Measurements from ENCODE around the gene M1AP. TPM values are rescaled to one million over a fixed set of nuclear protein-coding genes. Genes with fewer than 3 reads are reported as not detected.
A peak's percentile ranks its signal among the peaks of the same experiment; 100 is the strongest.

The M1AP gene
- 4.6 TPM for total RNA-seq

GRCh38 chr2:74648009-74648443 lies at the start of gene M1AP:
Gene M1AP, minus strand, starts transcription at chr2:74648330. Its CDS starts 8,055 bp downstream, at chr2:74640275.
- DNase-seq: peak; percentile 11

GRCh38 chr2:74696829-74697228 lies 48.7 kb upstream of the M1AP start:
- DNase-seq: no peak

- no peak for DNase-seq
Measured at GRCh38 chr2:74695663-74696062, 47.5 kb upstream of the M1AP start.

- no peak for DNase-seq
Measured at GRCh38 chr2:74694281-74694680, 46.2 kb upstream of the M1AP start.

- no peak for DNase-seq
Measured at GRCh38 chr2:74693668-74694067, 45.5 kb upstream of the M1AP start.

- DNase-seq: no peak
Measured at GRCh38 chr2:74693213-74693612, 45.1 kb upstream of the M1AP start.

GRCh38 chr2:74691929-74692328 lies 43.8 kb upstream of the M1AP start:
- no peak for DNase-seq

- DNase-seq: peak; percentile 64
Measured at GRCh38 chr2:74690571-74690970, 42.4 kb upstream of the M1AP start.

GRCh38 chr2:74689671-74690070 lies 41.5 kb upstream of the M1AP start:
- DNase-seq: no peak

GRCh38 chr2:74688881-74689280 lies 40.8 kb upstream of the M1AP start:
- DNase-seq: no peak

GRCh38 chr2:74685408-74685807 lies 37.3 kb upstream of the M1AP start:
- no peak for DNase-seq

GRCh38 chr2:74682501-74682900 lies 34.4 kb upstream of the M1AP start:
- DNase-seq: no peak

- no peak for DNase-seq
Measured at GRCh38 chr2:74679615-74680014, 31.5 kb upstream of the M1AP start.

GRCh38 chr2:74676331-74676730 lies 28.2 kb upstream of the M1AP start:
- DNase-seq: no peak

GRCh38 chr2:74675090-74675489 lies 27.0 kb upstream of the M1AP start:
- no peak for DNase-seq

- no peak for DNase-seq
Measured at GRCh38 chr2:74673826-74674528, 25.8 kb upstream of the M1AP start.

- no peak for DNase-seq
Measured at GRCh38 chr2:74671479-74671878, 23.3 kb upstream of the M1AP start.

- DNase-seq: no peak
Measured at GRCh38 chr2:74670263-74670662, 22.1 kb upstream of the M1AP start.

- no peak for DNase-seq
Measured at GRCh38 chr2:74668087-74668486, 20.0 kb upstream of the M1AP start.

- no peak for DNase-seq
Measured at GRCh38 chr2:74659462-74659861, 11.3 kb upstream of the M1AP start.

- no peak for DNase-seq
Measured at GRCh38 chr2:74658516-74658915, 10.4 kb upstream of the M1AP start.

- no peak for DNase-seq
Measured at GRCh38 chr2:74655579-74655978, 7.4 kb upstream of the M1AP start.

GRCh38 chr2:74653985-74654882 lies 6.1 kb upstream of the M1AP start, which contains the start of gene SEMA4F:
Gene SEMA4F, plus strand, starts transcription at chr2:74654247. Its CDS starts 130 bp downstream, at chr2:74654377.
- peak; percentile 98 for DNase-seq
